ENCODE measurements around the gene MTA2. TPM values are rescaled to one million over a fixed set of nuclear protein-coding genes. Genes with fewer than 3 reads are reported as not detected.

Gene MTA2
- total RNA-seq, 1 experiment from 2014 or later, result 241 TPM

GRCh38 chr11:62602141-62603071 is 741 bp upstream of the MTA2 start:
- Histone ChIP-seq H3K27me3 (replicated peaks; ENCODE audit: insufficient read depth, low read depth, low read length, poor library complexity) (no peaks in the 10 kb centered on the region), H3K36me3 (ENCODE audit: insufficient read depth, low read length, poor library complexity, severe bottlenecking) (peaks cover 22% of the 10 kb centered on the region), H3K4me3 (ENCODE audit: low read depth, low read length, poor library complexity, severe bottlenecking) (peak overlapping the region; percentile 95), H3K27ac (ENCODE audit: low read depth, low read length, poor library complexity, severe bottlenecking) (peak overlapping the region; percentile 97), H3K4me1 (ENCODE audit: insufficient read depth, low read length, poor library complexity, severe bottlenecking) (peaks cover 22% of the 10 kb centered on the region), H3K9me3 (ENCODE audit: low read depth, low read length, poor library complexity, severe bottlenecking) (no peaks in the 10 kb centered on the region)
- ChIA-PET POLR2A (ENCODE audit: low non-redundant PET) (interaction anchor here (0.5 to 1.0 kb wide), 3 partner anchors 11 to 67 kb away, joined by 3 to 8 read pairs (median 3); partner anchors contain the start of gene TUT1), CTCF (interaction anchor here (1.1 kb wide), 1 partner anchor 11 kb away, joined by 5 read pairs; the partner anchor contains the start of gene TUT1)
- intact Hi-C loops (cut with micrococcal nuclease; ENCODE audit: unreplicated experiment), result no loop called here
- DNase-seq (ENCODE audit: low spot score), result peak; percentile 81
- no TSS peak for BruUV-seq (replicated peaks)
- TF ChIP-seq EZH2 (IDR thresholded peaks at IDR 0.05; ENCODE audit: borderline replicate concordance, low read depth, low read length, poor library complexity, severe bottlenecking), result no peak
- no peak for TF ChIP-seq CTCF (conservative IDR thresholded peaks at IDR 0.05; ENCODE audit: low read depth, low read length)

DNA sequence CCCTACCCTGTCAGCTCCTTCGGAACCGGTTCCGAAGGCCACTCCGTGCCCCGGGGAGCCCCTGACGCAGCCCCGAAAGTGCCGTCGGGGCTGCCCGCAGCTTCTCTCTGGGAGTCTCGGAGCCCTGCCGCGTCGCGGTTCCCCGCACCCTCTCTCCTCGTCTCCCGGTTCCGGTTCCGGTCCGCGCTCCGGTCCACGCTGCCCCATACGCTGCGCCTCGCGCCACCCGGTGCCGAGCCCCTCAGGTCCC is 618 bp downstream of the MTA2 start:
- no peak for TF ChIP-seq EZH2 (IDR thresholded peaks at IDR 0.05; ENCODE audit: borderline replicate concordance, low read depth, low read length, poor library complexity, severe bottlenecking)
- TF ChIP-seq CTCF (conservative IDR thresholded peaks at IDR 0.05; ENCODE audit: low read depth, low read length), result no peak
- intact Hi-C loops (cut with micrococcal nuclease; ENCODE audit: unreplicated experiment), result no loop called here
- CTCF ChIA-PET, result interaction anchor here (0.9 to 1.1 kb wide), 2 partner anchors 9 to 11 kb away, joined by 5 to 6 read pairs; partner anchors contain the start of gene TUT1
- Histone ChIP-seq H3K27ac (ENCODE audit: low read depth, low read length, poor library complexity, severe bottlenecking) (peak overlapping the region; percentile 97), H3K36me3 (ENCODE audit: insufficient read depth, low read length, poor library complexity, severe bottlenecking) (peaks cover 36% of the 10 kb centered on the region), H3K4me1 (ENCODE audit: insufficient read depth, low read length, poor library complexity, severe bottlenecking) (peaks cover 21% of the 10 kb centered on the region), H3K9me3 (ENCODE audit: low read depth, low read length, poor library complexity, severe bottlenecking) (no peaks in the 10 kb centered on the region), H3K27me3 (replicated peaks; ENCODE audit: insufficient read depth, low read depth, low read length, poor library complexity) (no peaks in the 10 kb centered on the region), H3K4me3 (ENCODE audit: low read depth, low read length, poor library complexity, severe bottlenecking) (peak overlapping the region; percentile 95)
- POLR2A ChIA-PET (ENCODE audit: low non-redundant PET), result interaction anchor here (1.0 kb wide), 1 partner anchor 9 kb away, joined by 8 read pairs; the partner anchor contains the start of gene TUT1
- DNase-seq (ENCODE audit: low spot score), result no peak
- BruUV-seq (replicated peaks), result no TSS peak

- BruUV-seq (replicated peaks), result no TSS peak
- Histone ChIP-seq H3K36me3 (ENCODE audit: insufficient read depth, low read length, poor library complexity, severe bottlenecking) (peaks cover 41% of the 10 kb centered on the region), H3K9me3 (ENCODE audit: low read depth, low read length, poor library complexity, severe bottlenecking) (no peaks in the 10 kb centered on the region), H3K4me1 (ENCODE audit: insufficient read depth, low read length, poor library complexity, severe bottlenecking) (peaks cover 21% of the 10 kb centered on the region), H3K4me3 (ENCODE audit: low read depth, low read length, poor library complexity, severe bottlenecking) (peak overlapping the region; percentile 95), H3K27me3 (replicated peaks; ENCODE audit: insufficient read depth, low read depth, low read length, poor library complexity) (no peaks in the 10 kb centered on the region), H3K27ac (ENCODE audit: low read depth, low read length, poor library complexity, severe bottlenecking) (peak overlapping the region; percentile 97)
- ChIA-PET CTCF (no interaction called here), POLR2A (ENCODE audit: low non-redundant PET) (no interaction called here)
- no peak for DNase-seq (ENCODE audit: low spot score)
- no peak for TF ChIP-seq EZH2 (IDR thresholded peaks at IDR 0.05; ENCODE audit: borderline replicate concordance, low read depth, low read length, poor library complexity, severe bottlenecking)
- TF ChIP-seq CTCF (conservative IDR thresholded peaks at IDR 0.05; ENCODE audit: low read depth, low read length), result no peak
- intact Hi-C loops (cut with micrococcal nuclease; ENCODE audit: unreplicated experiment), result no loop called here
Observed at GRCh38 chr11:62600367-62601121, 1.1 kb downstream of the MTA2 start.

Data from A673 (cell line).